Uterus (tissue), 4 donors: ENCODE results near the gene PRKAG2. TPM values are rescaled to one million over a fixed set of nuclear protein-coding genes. Genes with fewer than 3 reads are reported as not detected.

Experiments used
- DNase-seq, 2 donors: peaks; one replicate each; pipeline ENCODE4 v3.0.0-alpha.2; 2019 to 2020
- H3K27ac ChIP-seq, 2 donors: fragments of 200-600 bp; sonication (generic); 1 replicate in 1 of 2; 2 replicates in 1 of 2; pipeline ENCODE4 v1.5.1; 2016 to 2018
- H3K27me3 ChIP-seq, 2 donors: fragments of 200-600 bp; sonication (generic); one replicate each; pipeline ENCODE4 v1.5.1; 2018 to 2019; ENCODE audit warnings: control low read depth in 1 of 2
- H3K36me3 ChIP-seq, 2 donors: fragments of 200-600 bp; sonication (generic); one replicate each; pipeline ENCODE4 v1.5.1; 2019; ENCODE audit warnings: control low read depth in 1 of 2
- H3K4me1 ChIP-seq, 2 donors: fragments of 200-600 bp; sonication (generic); one replicate each; pipeline ENCODE4 v1.5.1; 2018 to 2019; ENCODE audit warnings: control low read depth in 1 of 2
- H3K4me3 ChIP-seq, 2 donors: fragments of 200-600 bp; sonication (generic); 1 replicate in 1 of 2; 2 replicates in 1 of 2; pipeline ENCODE4 v1.5.1; 2018 to 2019; ENCODE audit warnings: mild to moderate bottlenecking in 1 of 2
- H3K9me3 ChIP-seq, 2 donors: fragments of 200-600 bp; sonication (generic); one replicate each; pipeline ENCODE4 v1.5.1; 2019; ENCODE audit warnings: control low read depth in 1 of 2
- POLR2A ChIP-seq, 2 donors: fragments of 450-650 bp; IDR thresholded peaks; one replicate each; pipeline ENCODE4 v1.6.1; 2016; ENCODE audit warnings: antibody characterized with exemption in 2 of 2, mild to moderate bottlenecking in 1 of 2, moderate library complexity in 1 of 2
- intact Hi-C: fragments of 100-400 bp; cut with DNase I; formaldehyde crosslinking; loops from one replicate; pipeline ENCODE4 v1.15.1; 2023; ENCODE audit warnings: low total_unique reads
- total RNA-seq, 4 donors: library from RNA; depleted of rRNA in 3 of 4; stranded (reverse); fragments of >200 nt in 3 of 4; gene quantifications; one replicate each; pipeline versions ENCODE4 v1.1.0 to v1.2.4, GENCODE V29; 2014 to 2023
- TF ChIP-seq, protein P1 (sequence below), 4 experiments: fragments of 200-600 bp in 2 of 4; fragments of 450-650 bp in 2 of 4; sonication (generic) in 2 of 4; IDR thresholded peaks; one replicate each; pipeline ENCODE4 v1.5.1; 2016 to 2019; ENCODE audit warnings: antibody characterized with exemption in 4 of 4, mild to moderate bottlenecking in 2 of 4, moderate library complexity in 1 of 4
- donor health status: DM: yes; HTN: yes; CAD: no.

Gene PRKAG2
- total RNA-seq, 4 donors from 2014 or later: 15.1 to 66.2 (median 33.6) TPM

DNA sequence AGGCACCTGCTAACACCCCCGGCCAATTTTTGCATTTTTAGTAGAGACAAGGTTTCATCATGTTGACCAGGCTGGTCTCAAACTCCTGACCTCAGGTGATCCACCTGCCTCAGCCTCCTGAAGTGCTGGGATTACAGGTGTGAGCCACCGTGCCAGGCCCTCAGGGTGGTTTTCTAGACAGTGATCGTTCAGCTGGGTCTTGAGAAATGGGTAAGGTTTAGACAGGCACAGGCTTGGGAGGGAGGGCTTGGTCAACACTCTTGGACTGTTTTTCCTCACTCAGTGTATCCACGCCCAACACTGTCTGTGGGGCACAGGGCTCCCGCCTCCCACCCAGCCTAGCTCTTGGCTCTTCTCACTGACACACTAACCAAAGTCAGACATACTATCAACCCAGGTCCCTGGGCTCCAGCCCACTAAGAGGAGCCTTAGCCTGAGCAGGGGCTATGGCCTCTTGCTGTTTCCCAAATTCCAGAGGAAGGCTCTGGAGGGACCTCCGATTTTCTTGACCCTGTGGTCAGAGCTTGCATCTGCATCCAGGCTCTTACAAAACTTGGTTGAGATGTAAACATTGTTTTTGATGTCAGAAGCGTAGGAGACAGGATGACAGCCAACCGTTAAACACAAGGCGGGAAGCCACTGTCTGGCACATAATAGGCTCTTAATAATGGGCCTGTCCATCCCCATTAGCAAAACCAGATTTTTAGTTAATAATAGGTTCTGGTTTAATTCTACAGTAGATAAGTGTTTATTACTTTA is 143.9 kb downstream of the PRKAG2 start:
- peaks cover 0 to 9% of the 10 kb centered on the region in 2 donors for H3K4me1 ChIP-seq
- intact Hi-C loops: no loop called here
- no peak for TF ChIP-seq POLR2A (IDR thresholded peaks at IDR 0.05)
- TF ChIP-seq, protein P1, sequence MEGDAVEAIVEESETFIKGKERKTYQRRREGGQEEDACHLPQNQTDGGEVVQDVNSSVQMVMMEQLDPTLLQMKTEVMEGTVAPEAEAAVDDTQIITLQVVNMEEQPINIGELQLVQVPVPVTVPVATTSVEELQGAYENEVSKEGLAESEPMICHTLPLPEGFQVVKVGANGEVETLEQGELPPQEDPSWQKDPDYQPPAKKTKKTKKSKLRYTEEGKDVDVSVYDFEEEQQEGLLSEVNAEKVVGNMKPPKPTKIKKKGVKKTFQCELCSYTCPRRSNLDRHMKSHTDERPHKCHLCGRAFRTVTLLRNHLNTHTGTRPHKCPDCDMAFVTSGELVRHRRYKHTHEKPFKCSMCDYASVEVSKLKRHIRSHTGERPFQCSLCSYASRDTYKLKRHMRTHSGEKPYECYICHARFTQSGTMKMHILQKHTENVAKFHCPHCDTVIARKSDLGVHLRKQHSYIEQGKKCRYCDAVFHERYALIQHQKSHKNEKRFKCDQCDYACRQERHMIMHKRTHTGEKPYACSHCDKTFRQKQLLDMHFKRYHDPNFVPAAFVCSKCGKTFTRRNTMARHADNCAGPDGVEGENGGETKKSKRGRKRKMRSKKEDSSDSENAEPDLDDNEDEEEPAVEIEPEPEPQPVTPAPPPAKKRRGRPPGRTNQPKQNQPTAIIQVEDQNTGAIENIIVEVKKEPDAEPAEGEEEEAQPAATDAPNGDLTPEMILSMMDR (IDR thresholded peaks at IDR 0.05): no peak
- DNase-seq: no peak
- no peaks in the 10 kb centered on the region for H3K36me3 ChIP-seq
- H3K27ac ChIP-seq: no peak overlapping the region
- no peaks in the 10 kb centered on the region for H3K27me3 ChIP-seq
- H3K9me3 ChIP-seq: no peaks in the 10 kb centered on the region
- H3K4me3 ChIP-seq: no peak overlapping the region

DNA sequence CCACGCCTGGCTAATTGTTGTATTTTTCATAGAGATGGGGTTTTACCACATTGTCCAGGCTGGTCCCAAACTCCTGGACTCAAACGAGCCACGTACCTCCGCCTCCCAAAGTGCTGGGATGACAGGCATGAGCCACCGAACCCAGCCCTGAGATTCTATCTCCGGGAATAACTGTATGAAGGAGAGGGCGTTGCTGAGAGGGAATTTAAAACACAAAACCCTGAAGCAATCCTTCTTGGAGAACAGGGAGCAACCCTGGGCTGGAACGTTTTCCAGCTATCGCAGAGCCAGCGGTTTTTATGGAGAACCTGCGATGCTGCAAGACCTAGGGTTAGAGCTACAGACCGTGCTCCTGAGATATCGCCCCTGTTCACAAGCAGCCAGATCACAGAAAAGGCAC is 144.6 kb downstream of the PRKAG2 start:
- intact Hi-C loops: no loop called here
- peaks cover 1 to 15% of the 10 kb centered on the region in 2 donors for H3K4me1 ChIP-seq
- no peak for DNase-seq
- H3K4me3 ChIP-seq: no peak overlapping the region
- no peak for TF ChIP-seq POLR2A (IDR thresholded peaks at IDR 0.05)
- TF ChIP-seq, protein P1 (IDR thresholded peaks at IDR 0.05): no peak
- H3K27ac ChIP-seq: no peak overlapping the region
- H3K27me3 ChIP-seq: no peaks in the 10 kb centered on the region
- H3K9me3 ChIP-seq: no peaks in the 10 kb centered on the region
- H3K36me3 ChIP-seq: no peaks in the 10 kb centered on the region

DNA sequence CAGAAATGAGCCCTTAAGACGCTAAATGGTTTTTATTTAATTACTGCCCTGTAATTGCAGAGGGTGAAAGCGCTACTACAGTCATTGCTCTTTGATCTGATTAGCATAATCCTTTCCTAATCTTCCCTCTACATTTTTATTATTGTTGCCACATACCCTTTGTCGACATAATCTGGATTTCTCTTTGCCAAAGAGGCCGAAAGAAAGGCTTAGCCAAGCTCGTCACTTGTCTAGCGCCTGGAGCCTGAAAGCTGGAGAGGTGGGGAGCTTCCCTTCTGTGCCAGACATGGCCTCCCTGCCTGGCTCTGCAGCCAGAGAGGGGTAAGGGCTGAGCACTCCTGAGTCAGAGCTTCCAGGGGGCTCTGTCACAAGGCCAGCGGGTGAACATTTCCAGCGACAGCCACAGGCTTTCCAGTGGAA is 145.9 kb downstream of the PRKAG2 start:
- Histone ChIP-seq H3K36me3 (no peaks in the 10 kb centered on the region), H3K27ac (no peak overlapping the region), H3K27me3 (no peaks in the 10 kb centered on the region), H3K4me3 (no peak overlapping the region), H3K9me3 (no peaks in the 10 kb centered on the region), H3K4me1 (peaks cover 4 to 10% of the 10 kb centered on the region in 2 donors)
- intact Hi-C loops: no loop called here
- TF ChIP-seq, protein P1 (IDR thresholded peaks at IDR 0.05): no peak
- TF ChIP-seq POLR2A (IDR thresholded peaks at IDR 0.05): no peak
- no peak for DNase-seq

DNA sequence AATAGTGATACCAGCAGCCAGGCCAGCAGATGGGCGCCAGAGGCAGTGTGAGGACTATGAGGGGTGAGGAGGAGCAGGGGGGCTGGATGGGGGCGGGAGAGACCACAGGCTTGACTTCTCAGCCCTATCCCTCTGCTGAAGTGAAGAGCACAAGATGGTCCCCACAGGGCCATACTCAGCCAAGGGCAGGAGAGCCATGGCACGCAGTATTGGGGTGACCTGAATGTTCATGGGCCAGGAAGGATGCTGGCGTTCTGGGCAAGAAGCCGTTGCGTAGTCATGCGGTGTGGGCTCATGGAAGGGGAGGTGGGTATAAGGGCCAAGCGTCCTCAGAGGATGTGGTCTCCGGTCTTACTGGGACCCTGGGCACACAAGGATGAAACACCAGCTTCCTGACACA is 146.3 kb downstream of the PRKAG2 start:
- H3K27ac ChIP-seq: no peak overlapping the region
- intact Hi-C loops: no loop called here
- no peak for DNase-seq
- no peak for TF ChIP-seq POLR2A (IDR thresholded peaks at IDR 0.05)
- TF ChIP-seq, protein P1 (IDR thresholded peaks at IDR 0.05): no peak
- peaks cover 4 to 7% of the 10 kb centered on the region in 2 donors for H3K4me1 ChIP-seq
- no peaks in the 10 kb centered on the region for H3K27me3 ChIP-seq
- no peaks in the 10 kb centered on the region for H3K9me3 ChIP-seq
- H3K36me3 ChIP-seq: no peaks in the 10 kb centered on the region
- no peak overlapping the region for H3K4me3 ChIP-seq

DNA sequence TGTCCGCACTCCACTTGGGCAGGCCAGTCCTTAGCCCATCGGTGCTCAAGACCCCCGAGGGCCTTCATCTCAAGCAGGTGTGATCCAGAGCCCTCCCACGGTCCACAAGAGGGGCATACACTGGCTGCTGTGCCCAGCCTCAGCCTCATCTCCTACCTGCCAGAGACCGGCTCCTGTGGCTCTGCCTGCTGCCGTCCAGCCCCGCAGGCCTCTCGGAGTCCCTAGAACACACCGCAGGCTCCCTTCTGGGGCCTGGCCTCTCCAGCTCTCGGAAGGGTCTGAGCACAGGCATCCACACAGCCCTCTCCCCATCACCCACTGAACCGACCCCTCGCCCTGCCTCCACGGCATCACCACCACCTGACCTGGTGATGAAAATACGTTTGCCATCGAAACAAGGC is 147.4 kb downstream of the PRKAG2 start:
- peaks cover 4 to 7% of the 10 kb centered on the region in 2 donors for H3K4me1 ChIP-seq
- no peaks in the 10 kb centered on the region for H3K9me3 ChIP-seq
- no peak overlapping the region for H3K27ac ChIP-seq
- TF ChIP-seq, protein P1 (IDR thresholded peaks at IDR 0.05): no peak
- no peak for TF ChIP-seq POLR2A (IDR thresholded peaks at IDR 0.05)
- H3K27me3 ChIP-seq: no peaks in the 10 kb centered on the region
- intact Hi-C loops: no loop called here
- no peak for DNase-seq
- no peaks in the 10 kb centered on the region for H3K36me3 ChIP-seq
- H3K4me3 ChIP-seq: no peak overlapping the region
